ENCODE results near the gene ADARB2. TPM values are rescaled to one million over a fixed set of nuclear protein-coding genes. Genes with fewer than 3 reads are reported as not detected.
A peak's percentile ranks its signal among the peaks of the same experiment; 100 is the strongest.

ADARB2 gene
- total RNA-seq, 1 donor from 2014 or later: 1.8 TPM

- H3K27me3 Mint-ChIP-seq (ENCODE audit: low read depth): no peaks in the 10 kb centered on the region
- H3K9me3 Mint-ChIP-seq: no peaks in the 10 kb centered on the region
- no peaks in the 10 kb centered on the region for H3K36me3 Mint-ChIP-seq (ENCODE audit: low read depth)
- H3K27ac Mint-ChIP-seq (ENCODE audit: unreplicated experiment): no peak overlapping the region
- TF ChIP-seq CTCF (conservative IDR thresholded peaks at IDR 0.05): no peak
- no peak for DNase-seq (ENCODE audit: low read depth, low spot score)
- H3K4me3 Mint-ChIP-seq: no peak overlapping the region
- peaks cover 5% of the 10 kb centered on the region for H3K4me1 Mint-ChIP-seq
Measured at GRCh38 chr10:1203216-1203615, 534.1 kb downstream of the ADARB2 start.

GRCh38 chr10:1202343-1202742 lies 535.0 kb downstream of the ADARB2 start:
- no peak for TF ChIP-seq CTCF (conservative IDR thresholded peaks at IDR 0.05)
- peaks cover 5% of the 10 kb centered on the region for H3K4me1 Mint-ChIP-seq
- H3K27ac Mint-ChIP-seq (ENCODE audit: unreplicated experiment): no peak overlapping the region
- no peaks in the 10 kb centered on the region for H3K36me3 Mint-ChIP-seq (ENCODE audit: low read depth)
- H3K27me3 Mint-ChIP-seq (ENCODE audit: low read depth): no peaks in the 10 kb centered on the region
- DNase-seq (ENCODE audit: low read depth, low spot score): no peak
- H3K4me3 Mint-ChIP-seq: no peak overlapping the region
- H3K9me3 Mint-ChIP-seq: no peaks in the 10 kb centered on the region

- Mint-ChIP-seq H3K27ac (ENCODE audit: unreplicated experiment) (no peak overlapping the region), H3K27me3 (ENCODE audit: low read depth) (no peaks in the 10 kb centered on the region), H3K4me1 (peaks cover 5% of the 10 kb centered on the region), H3K36me3 (ENCODE audit: low read depth) (no peaks in the 10 kb centered on the region), H3K4me3 (no peak overlapping the region), H3K9me3 (no peaks in the 10 kb centered on the region)
- DNase-seq (ENCODE audit: low read depth, low spot score): no peak
- TF ChIP-seq CTCF (conservative IDR thresholded peaks at IDR 0.05): no peak
Measured at GRCh38 chr10:1200866-1201807, 536.2 kb downstream of the ADARB2 start.

- DNase-seq (ENCODE audit: low read depth, low spot score): no peak
- Mint-ChIP-seq H3K4me3 (no peak overlapping the region), H3K9me3 (no peaks in the 10 kb centered on the region), H3K27me3 (ENCODE audit: low read depth) (no peaks in the 10 kb centered on the region), H3K27ac (ENCODE audit: unreplicated experiment) (peak overlapping the region; percentile 50), H3K4me1 (peaks cover 5% of the 10 kb centered on the region), H3K36me3 (ENCODE audit: low read depth) (no peaks in the 10 kb centered on the region)
- no peak for TF ChIP-seq CTCF (conservative IDR thresholded peaks at IDR 0.05)
Measured at GRCh38 chr10:1199897-1200721, 537.2 kb downstream of the ADARB2 start.

GRCh38 chr10:1199345-1199673 lies 538.0 kb downstream of the ADARB2 start:
- no peak for TF ChIP-seq CTCF (conservative IDR thresholded peaks at IDR 0.05)
- Mint-ChIP-seq H3K4me3 (no peak overlapping the region), H3K9me3 (no peaks in the 10 kb centered on the region), H3K36me3 (ENCODE audit: low read depth) (no peaks in the 10 kb centered on the region), H3K27ac (ENCODE audit: unreplicated experiment) (no peak overlapping the region), H3K27me3 (ENCODE audit: low read depth) (no peaks in the 10 kb centered on the region), H3K4me1 (peaks cover 5% of the 10 kb centered on the region)
- DNase-seq (ENCODE audit: low read depth, low spot score): no peak
